ENCODE measurements around the gene COPZ1.
"Not testable (repeated sequence)": the region's sequence is repeated elsewhere in the genome, so short reads cannot be mapped to it uniquely, and the experiment has no call there.

The COPZ1 gene

DNA sequence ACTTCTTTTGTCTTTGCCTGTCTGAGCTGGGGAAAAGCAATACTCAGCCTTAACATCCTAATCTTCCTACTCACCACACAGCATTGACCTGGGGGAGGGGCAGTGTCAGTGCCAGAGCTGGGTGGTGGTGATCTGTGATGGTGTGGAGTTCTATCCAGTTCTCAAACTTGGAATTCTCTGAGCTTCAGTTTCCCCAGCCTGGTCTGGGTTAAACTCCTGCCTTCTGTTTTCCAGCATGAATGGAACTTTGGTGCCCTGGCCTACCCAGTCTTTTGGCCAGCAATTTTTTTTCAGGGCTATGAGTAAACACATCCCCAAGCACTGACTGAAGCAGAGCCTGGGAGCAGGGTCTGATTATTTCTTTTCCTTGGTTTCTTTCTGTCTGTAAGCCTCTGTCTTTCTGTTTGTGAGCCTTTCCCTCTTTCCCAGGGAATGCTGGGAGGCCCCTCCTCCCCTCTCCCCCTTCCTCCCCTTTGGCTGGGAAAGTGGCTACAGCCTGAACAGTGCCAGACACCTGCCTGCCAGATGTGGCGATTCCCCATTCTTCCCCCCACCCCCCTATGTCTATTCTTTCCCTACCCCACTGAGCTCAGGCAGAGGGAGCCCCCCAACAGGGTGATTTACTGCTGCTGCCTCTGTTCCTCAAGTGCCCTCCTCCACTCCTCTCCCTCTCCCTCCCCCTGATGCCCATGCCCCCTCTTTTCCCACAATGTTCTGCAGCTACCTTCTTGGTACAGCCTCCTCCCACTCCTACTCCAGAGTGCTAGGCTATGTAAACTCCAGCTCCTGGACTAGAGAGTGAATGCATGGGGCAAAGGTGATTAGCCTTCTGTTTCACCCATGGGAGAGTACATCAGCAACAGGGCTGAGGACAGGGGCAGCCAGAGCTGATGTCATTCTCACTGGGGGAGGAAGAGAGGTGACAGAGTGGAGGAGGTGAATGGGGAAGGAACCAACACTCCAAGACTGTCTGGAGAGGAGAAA is 28.3 kb downstream of the COPZ1 start:
- Histone ChIP-seq H4K20me1 (ENCODE audit: insufficient read depth, low read length, poor library complexity, severe bottlenecking) (no peaks in the 10 kb centered on the region), H2AFZ (ENCODE audit: low read length) (no peak overlapping the region), H3K79me2 (ENCODE audit: insufficient read depth, low read length) (peaks cover 9% of the 10 kb centered on the region; the same call in 1 of the 2 replicates), H3K4me1 (ENCODE audit: insufficient read depth, low read length, poor library complexity, severe bottlenecking) (peaks cover 20% of the 10 kb centered on the region), H3K9me2 (replicated peaks; ENCODE audit: low read depth, low read length) (no peaks in the 10 kb centered on the region), H3K36me3 (ENCODE audit: insufficient read depth, low read length) (peaks cover 23% of the 10 kb centered on the region; the same call in 1 of the 2 replicates), H3K9me3 (ENCODE audit: insufficient read depth, low read depth, low read length) (no peaks in the 10 kb centered on the region), H3K27me3 (ENCODE audit: insufficient read depth, low read length, poor library complexity, severe bottlenecking) (no peaks in the 10 kb centered on the region), H3K9ac (ENCODE audit: low read depth, low read length, poor library complexity, severe bottlenecking) (no peak overlapping the region), H3F3A (ENCODE audit: low read depth) (no peaks in the 10 kb centered on the region), H3K4me2 (ENCODE audit: low read depth, low read length, poor library complexity, severe bottlenecking) (no peak overlapping the region), H3K4me3 (ENCODE audit: low read length, poor library complexity, severe bottlenecking) (no peak overlapping the region)
- TF ChIP-seq, protein P1, sequence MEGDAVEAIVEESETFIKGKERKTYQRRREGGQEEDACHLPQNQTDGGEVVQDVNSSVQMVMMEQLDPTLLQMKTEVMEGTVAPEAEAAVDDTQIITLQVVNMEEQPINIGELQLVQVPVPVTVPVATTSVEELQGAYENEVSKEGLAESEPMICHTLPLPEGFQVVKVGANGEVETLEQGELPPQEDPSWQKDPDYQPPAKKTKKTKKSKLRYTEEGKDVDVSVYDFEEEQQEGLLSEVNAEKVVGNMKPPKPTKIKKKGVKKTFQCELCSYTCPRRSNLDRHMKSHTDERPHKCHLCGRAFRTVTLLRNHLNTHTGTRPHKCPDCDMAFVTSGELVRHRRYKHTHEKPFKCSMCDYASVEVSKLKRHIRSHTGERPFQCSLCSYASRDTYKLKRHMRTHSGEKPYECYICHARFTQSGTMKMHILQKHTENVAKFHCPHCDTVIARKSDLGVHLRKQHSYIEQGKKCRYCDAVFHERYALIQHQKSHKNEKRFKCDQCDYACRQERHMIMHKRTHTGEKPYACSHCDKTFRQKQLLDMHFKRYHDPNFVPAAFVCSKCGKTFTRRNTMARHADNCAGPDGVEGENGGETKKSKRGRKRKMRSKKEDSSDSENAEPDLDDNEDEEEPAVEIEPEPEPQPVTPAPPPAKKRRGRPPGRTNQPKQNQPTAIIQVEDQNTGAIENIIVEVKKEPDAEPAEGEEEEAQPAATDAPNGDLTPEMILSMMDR (conservative IDR thresholded peaks at IDR 0.05; ENCODE audit: low read length) = no peak
- no peak for TF ChIP-seq EZH2phosphoT487 (IDR thresholded peaks at IDR 0.05; ENCODE audit: borderline replicate concordance)

DNA sequence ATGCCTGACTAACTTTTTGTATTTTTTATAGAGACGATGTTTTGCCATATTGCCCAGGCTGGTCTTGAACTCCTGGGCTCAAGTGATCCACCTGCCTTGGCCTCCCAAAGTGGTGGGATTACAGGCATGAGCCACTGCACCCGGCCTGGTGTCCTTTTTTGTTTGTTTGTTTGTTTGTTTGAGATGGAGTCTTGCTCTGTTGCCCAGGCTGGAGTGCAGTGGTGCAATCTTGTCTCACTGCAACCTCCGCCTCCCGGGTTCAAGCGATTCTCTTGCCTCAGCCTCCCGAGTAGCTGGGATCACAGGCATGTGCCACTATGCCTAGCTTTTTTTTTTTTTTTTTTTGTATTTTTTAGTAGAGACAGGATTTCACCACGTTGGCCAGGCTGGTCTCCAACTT is 29.3 kb downstream of the COPZ1 start:
- H3K79me2 ChIP-seq (ENCODE audit: insufficient read depth, low read length); H3K4me2 ChIP-seq (ENCODE audit: low read depth, low read length, poor library complexity, severe bottlenecking); H3K4me3 ChIP-seq (ENCODE audit: low read length, poor library complexity, severe bottlenecking); H3K9ac ChIP-seq (ENCODE audit: low read depth, low read length, poor library complexity, severe bottlenecking); H2AFZ ChIP-seq (ENCODE audit: low read length); H3K27me3 ChIP-seq (ENCODE audit: insufficient read depth, low read length, poor library complexity, severe bottlenecking); H3K9me3 ChIP-seq (ENCODE audit: insufficient read depth, low read depth, low read length); H3K9me2 ChIP-seq (replicated peaks; ENCODE audit: low read depth, low read length); H4K20me1 ChIP-seq (ENCODE audit: insufficient read depth, low read length, poor library complexity, severe bottlenecking); H3F3A ChIP-seq (ENCODE audit: low read depth): not testable (repeated sequence)
- H3K36me3 ChIP-seq (ENCODE audit: insufficient read depth, low read length) = peaks cover 23% of the 10 kb centered on the region; the same call in 1 of the 2 replicates
- peaks cover 26% of the 10 kb centered on the region for H3K4me1 ChIP-seq (ENCODE audit: insufficient read depth, low read length, poor library complexity, severe bottlenecking)

DNA sequence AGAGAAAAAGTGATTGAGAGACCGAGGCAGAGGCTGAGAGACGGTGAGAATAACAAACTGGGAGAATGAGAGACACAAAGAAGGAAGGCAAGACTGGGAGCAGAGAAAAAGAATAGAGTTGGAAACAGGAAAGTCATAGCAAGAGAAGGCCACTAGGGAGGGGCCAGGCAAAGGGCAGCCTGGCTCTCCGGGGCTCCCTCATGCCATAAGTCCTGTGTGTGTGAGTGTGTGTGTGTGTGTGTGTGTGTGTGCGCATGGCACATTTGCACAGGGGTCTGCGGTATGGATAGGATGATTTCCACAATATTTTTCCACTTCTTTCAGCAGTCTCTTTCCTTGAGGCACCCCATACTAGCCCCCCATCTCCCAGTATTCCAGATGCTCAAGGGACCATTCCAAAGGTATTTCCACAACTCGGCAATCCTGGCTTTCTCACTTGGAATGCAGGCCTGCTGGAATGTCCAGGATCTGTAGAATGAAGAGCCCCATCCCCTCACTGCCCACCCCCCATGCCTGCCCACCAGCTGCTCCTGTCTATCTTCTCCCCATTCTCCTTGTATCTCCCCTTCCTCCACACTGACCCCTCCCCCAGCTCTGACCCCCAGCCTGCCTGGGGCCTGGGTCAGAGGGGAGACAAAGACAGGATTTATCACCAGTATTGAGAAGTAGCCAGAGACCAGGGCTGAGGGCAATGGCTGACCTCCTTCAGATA is 30.3 kb downstream of the COPZ1 start:
- H3K27me3 ChIP-seq (ENCODE audit: insufficient read depth, low read length, poor library complexity, severe bottlenecking) = no peaks in the 10 kb centered on the region
- H3K4me3 ChIP-seq (ENCODE audit: low read length, poor library complexity, severe bottlenecking) = no peak overlapping the region
- no peak overlapping the region for H3K4me2 ChIP-seq (ENCODE audit: low read depth, low read length, poor library complexity, severe bottlenecking)
- no peaks in the 10 kb centered on the region for H3K9me2 ChIP-seq (replicated peaks; ENCODE audit: low read depth, low read length)
- peaks cover 13% of the 10 kb centered on the region; the same call in 1 of the 2 replicates for H3K36me3 ChIP-seq (ENCODE audit: insufficient read depth, low read length)
- peaks cover 9% of the 10 kb centered on the region; the same call in 1 of the 2 replicates for H3K79me2 ChIP-seq (ENCODE audit: insufficient read depth, low read length)
- peaks cover 33% of the 10 kb centered on the region for H3K4me1 ChIP-seq (ENCODE audit: insufficient read depth, low read length, poor library complexity, severe bottlenecking)
- H3F3A ChIP-seq (ENCODE audit: low read depth) = 0 out of 2 replicates have a peak, but pooled peaks cover 2% of the 10 kb centered on the region
- TF ChIP-seq, protein P1 (conservative IDR thresholded peaks at IDR 0.05; ENCODE audit: low read length) = no peak
- TF ChIP-seq EZH2phosphoT487 (IDR thresholded peaks at IDR 0.05; ENCODE audit: borderline replicate concordance) = no peak
- H2AFZ ChIP-seq (ENCODE audit: low read length) = no peak overlapping the region
- H3K9me3 ChIP-seq (ENCODE audit: insufficient read depth, low read depth, low read length) = no peaks in the 10 kb centered on the region
- no peaks in the 10 kb centered on the region for H4K20me1 ChIP-seq (ENCODE audit: insufficient read depth, low read length, poor library complexity, severe bottlenecking)
- H3K9ac ChIP-seq (ENCODE audit: low read depth, low read length, poor library complexity, severe bottlenecking) = no peak overlapping the region

All from Loucy (cell line).